CD4-positive, alpha-beta T cell treated with Interleukin-15 for 1 hour (primary cell): ENCODE results near the gene SPEF2.
"Not testable (repeated sequence)": the region's sequence is repeated elsewhere in the genome, so short reads cannot be mapped to it uniquely, and the experiment has no call there.

ENCODE experiments used
- DNase-seq: peaks from one replicate; pipeline ENCODE4 v3.0.0-alpha.2; 2020

Gene SPEF2

DNA sequence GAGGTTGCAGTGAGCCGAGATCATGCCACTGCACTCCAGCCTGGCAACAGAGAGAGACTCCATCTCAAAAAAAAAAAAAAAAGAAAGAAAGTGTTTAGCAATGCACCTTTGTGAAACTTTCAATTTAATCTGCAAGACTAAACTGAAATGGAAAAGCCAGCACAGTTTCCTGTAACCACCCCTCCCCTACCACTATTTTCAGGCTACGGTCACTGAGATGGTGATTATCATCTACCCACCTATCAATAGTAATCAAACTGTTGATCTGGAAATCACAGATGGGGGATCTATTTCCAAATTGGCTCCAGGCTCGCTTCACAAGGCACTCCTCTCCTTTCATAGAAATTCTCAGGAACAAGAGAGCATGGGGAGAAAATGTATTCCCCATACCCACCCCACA is 208.4 kb downstream of the SPEF2 start:
- no peak for DNase-seq

GRCh38 chr5:35826554-35826953 is 208.9 kb downstream of the SPEF2 start:
- DNase-seq, result no peak

DNA sequence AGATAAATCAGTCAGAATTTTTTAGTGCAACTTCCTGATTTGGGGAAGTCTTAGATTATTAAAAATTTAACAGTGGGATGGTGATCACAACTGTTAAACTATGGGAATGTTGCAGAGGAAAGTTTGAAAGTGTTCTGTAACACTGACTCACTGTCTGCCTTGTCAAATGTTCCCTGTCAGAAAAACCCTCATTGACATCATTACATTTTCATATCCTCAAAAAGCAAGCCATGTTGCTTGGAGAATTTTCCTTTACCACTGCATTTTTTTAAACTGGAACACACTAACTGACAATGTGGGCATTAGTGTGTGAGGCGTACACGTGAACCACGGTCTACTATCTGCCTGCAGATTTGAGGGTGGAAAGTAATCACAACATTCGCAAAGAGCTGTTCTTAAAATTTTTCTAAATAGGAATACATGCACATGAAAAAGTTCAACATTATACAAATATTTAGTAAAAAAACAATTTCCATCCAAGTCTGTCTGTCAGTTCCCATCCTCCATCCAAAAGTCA is 210.5 kb downstream of the SPEF2 start:
- DNase-seq, result no peak

GRCh38 chr5:35830587-35830986 is 212.9 kb downstream of the SPEF2 start:
- DNase-seq, result peak; percentile 62

DNA sequence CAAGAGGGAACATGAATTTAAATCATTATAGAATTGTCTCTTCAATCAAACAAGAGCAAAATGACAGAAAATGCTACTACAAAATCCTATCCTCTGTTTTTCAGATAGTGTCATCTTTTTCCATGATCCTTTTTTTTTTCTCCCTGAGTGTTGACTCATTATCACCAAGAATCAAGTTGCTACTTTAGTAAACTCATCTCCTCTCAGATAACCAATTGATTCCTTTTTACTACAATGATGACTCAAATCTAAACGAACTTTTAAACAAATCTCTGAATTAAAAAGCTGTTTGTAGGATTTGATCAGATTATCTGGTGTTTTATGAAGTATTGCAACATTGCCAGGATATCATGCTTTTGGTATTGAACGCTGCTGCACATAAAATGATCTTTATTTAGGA is 215.1 kb downstream of the SPEF2 start:
- DNase-seq, result no peak

DNA sequence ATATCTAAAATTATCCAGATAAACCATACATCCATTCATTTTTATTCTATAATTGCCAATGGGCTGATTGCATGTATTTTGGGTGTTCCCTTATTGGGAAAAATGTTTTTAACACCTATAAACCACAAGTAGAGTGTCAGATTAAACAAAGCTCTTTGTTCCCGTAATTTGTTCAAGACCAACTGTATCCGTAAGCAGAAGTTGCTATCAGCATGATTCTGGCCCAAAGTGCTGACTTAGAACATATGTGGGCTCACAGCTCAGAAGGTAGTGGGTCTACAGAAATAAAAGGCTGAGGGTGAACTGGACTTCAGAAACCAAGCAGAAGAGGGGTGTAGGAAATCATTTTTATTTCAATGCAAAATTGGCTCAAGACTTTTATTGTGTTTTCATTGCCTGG is 215.6 kb downstream of the SPEF2 start:
- no peak for DNase-seq

- no peak for DNase-seq
Observed at GRCh38 chr5:35835796-35836742, 218.4 kb downstream of the SPEF2 start.

GRCh38 chr5:35838370-35839042 is 220.8 kb downstream of the SPEF2 start:
- DNase-seq, result no peak

- DNase-seq, result no peak
Observed at GRCh38 chr5:35842856-35843255, 225.2 kb downstream of the SPEF2 start.

DNA sequence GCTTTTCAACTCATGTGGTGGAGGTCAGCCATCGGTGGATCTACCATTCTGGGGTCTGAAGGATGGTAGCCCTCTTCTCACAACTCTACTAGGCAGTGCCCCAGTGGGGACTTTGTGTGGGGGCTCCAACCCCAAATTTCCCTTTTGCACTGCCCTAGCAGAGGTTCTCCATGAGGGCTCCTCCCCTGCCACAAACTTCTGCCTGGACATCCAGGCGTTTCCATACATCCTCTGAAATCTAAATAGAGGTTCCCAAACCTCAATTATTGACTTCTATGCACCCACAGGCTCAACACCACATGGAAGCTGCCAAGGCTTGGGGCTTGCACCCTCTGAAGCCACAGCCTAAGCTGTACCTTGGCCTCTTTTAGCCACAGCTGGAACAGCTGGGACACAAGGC is 227.8 kb downstream of the SPEF2 start:
- not testable (repeated sequence) for DNase-seq

- DNase-seq, result no peak
Observed at GRCh38 chr5:35847491-35847890, 229.8 kb downstream of the SPEF2 start.

GRCh38 chr5:35847961-35848360 is 230.3 kb downstream of the SPEF2 start:
- no peak for DNase-seq

GRCh38 chr5:35849860-35850259 is 232.2 kb downstream of the SPEF2 start:
- DNase-seq, result no peak

- no peak for DNase-seq
Observed at GRCh38 chr5:35850967-35851680, 233.5 kb downstream of the SPEF2 start.

GRCh38 chr5:35852084-35852734 is 234.5 kb downstream of the SPEF2 start:
- peak; percentile 31 for DNase-seq

DNA sequence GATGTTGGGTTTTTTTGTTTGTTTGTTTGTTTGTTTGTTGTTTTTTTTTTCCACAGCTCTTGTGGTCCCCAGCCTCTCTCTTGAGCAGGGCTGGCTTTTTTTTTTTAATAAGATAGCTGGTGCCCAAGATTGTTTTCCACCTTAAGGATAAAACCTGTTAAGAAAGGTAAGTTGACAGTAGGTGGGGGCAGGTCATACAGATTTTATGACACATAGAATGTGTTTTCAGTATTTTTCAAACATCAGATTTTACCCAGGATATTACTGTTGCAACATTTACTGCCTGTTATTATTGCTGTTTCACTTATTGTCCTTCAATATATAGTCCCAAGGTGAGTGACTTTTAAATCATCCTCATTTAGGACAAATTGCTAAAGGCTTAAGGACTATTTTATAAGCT is 235.1 kb downstream of the SPEF2 start:
- DNase-seq, result no peak

- peak; percentile 85 for DNase-seq
Observed at GRCh38 chr5:35853631-35854030, 236.0 kb downstream of the SPEF2 start.

- DNase-seq, result peak; percentile 92
Observed at GRCh38 chr5:35854248-35854647, 236.6 kb downstream of the SPEF2 start.

GRCh38 chr5:35855187-35855586 is 237.5 kb downstream of the SPEF2 start:
- no peak for DNase-seq

GRCh38 chr5:35856186-35856764 is 238.6 kb downstream of the SPEF2 start:
- peak; percentile 34 for DNase-seq

DNA sequence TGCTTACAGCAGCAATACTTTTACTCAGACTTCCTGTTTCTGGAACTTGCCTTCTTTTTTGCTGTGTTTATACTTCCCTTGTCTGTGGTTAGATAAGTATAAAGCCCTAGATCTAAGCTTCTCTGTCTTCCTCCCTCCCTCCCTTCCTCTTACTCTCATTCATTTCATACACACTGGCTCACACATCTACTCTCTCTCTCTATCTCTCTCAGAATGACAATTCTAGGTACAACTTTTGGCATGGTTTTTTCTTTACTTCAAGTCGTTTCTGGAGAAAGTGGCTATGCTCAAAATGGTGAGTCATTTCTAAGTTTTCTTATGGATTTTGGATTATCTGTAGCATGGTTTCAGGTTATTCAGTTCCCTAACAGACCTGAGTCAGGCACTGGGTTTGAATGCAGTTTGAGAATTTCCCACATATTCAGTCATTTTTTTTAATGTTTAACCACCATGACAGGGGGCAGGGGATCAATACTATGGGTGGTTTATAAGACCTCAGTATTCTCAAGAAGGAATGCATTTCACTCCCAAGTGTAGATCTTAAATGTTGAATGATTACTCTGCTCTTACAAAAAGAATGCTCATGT is 239.2 kb downstream of the SPEF2 start, which contains the start of gene IL7R:
Gene IL7R (plus strand): TSS at position 127 of the 587 bp plus-strand sequence. CDS start 87 bp downstream, at position 214.
- no peak for DNase-seq
